A549 treated with dexamethasone at 1 μM for 4 hours (cell line): Measurements from ENCODE around the gene CCDC102A. TPM values are rescaled to one million over a fixed set of nuclear protein-coding genes. Genes with fewer than 3 reads are reported as not detected.

Source experiments
- total RNA-seq: library from RNA; stranded (reverse); fragments of 200-300 nt; extraction: Qiagen RNA extraction; gene quantifications from 5 replicates; pipeline ENCODE4 v1.2.3, GENCODE V29; 2022

CCDC102A gene
- 5.2 to 9.7 TPM (median 8.3 TPM) in 5 replicates for total RNA-seq

DNA sequence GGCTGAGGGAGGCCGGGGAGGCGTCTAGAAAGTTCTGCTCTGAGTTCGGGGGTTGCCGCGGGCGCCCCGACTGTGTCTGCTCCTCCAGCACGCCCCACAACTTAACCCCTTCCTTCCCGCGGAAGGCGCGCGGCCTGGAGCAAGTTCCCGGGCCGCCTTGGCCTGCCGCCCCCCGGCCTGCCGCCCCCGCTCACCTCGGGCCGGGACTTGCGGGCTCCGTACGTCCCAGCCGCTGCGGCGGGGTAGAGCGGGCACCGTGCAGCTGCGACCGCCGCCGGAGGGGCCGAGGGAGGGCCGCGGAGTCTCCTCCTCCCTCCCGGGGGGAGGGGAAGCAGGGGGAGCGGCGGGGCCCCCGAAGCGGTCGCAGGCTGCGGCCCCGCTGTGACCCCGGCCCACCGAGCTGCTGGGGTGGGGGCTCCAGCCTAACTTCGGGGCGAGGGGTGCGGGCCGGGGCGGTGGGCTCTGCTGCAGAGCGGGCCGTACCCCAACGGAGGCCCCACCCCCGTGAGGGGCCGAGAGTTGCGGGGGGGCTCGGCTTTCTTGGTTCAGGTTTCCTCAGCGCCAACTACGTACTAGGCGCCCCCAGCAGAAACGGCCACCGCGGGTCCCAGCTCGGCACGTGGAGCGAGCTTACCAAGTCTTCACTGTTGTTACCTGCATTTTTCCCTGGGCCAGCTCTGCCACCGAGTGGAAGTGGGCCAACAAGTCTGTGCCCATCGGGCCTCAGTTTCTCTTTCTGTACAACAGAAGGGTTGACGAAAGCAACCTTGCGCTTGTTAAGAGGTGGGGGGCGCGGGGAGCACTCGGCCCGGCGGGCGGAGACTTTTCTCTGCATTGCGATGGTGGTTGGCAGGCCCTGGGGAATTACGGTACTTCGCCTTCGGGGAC is at the start of gene CCDC102A:
TSS of gene CCDC102A (minus strand) at position 266 of the 888 bp plus-strand sequence. CDS start 7,394 bp downstream, outside the sequence.

DNA sequence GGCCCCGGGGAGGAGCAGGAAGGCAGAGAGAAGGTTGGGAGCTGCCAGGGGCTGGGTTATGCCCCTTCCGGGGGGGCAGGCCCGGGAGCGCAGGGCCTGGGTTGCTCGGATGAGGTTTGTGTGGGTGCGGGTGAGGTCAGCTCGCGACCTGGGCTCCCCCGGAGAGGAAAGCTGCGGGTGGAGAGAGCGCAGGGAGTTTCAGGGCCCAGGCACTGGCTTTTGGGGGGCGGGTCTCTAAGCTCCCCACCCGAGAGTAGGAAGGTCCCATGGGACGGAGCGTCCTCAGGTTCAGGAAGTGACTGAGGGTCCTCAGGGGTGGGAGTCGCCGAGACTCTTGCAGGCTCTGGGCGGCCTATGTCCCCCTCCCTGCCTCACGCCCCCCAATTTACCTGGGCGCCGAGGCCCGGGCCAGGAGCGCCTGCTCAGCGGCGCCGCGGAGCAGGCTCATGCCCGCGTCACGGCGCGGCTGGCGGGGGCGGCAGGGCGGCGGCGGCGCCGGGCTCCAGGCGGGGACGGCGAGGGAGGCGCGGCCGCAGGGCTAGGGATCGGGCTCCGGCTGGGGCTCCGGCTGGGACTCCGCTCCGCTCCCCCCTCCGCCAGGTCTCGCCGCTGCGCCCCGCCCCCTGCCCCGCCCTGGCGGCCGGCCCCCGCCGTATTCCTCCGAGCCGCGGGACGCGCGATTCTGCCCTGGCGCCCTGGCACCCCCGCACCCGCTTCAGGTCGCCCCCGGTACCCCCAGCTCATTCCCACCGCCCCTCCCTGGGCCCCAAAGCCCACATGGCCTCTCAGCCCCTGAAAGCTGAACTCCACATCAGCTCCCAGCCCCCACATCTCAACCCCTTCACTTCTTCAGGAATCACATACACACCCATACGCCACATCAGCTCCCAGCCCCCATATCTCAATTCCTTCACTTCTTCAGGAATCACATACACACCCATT is 50.2 kb downstream of the CCDC102A start, which contains the start of gene DOK4:
TSS of gene DOK4 (minus strand) at position 578 of the 942 bp plus-strand sequence. CDS start 6,986 bp downstream, outside the sequence.

GRCh38 chr16:57462209-57462977 is 74.0 kb downstream of the CCDC102A start, which contains the start of gene POLR2C:
POLR2C (plus strand) TSS chr16:57462679; CDS start chr16:57462725, 46 bp downstream.

Other genes starting within 250 kb of the CCDC102A start
- gene CCL22, start 177.8 kb downstream of the CCDC102A start, total RNA-seq: 0.05 to 0.06 TPM (median 0.05 TPM) in 4 of 5 replicates, not detected in the other
- 0.07 to 0.12 TPM (median 0.09 TPM) in 5 replicates for gene CX3CL1, start 164.1 kb downstream of the CCDC102A start, total RNA-seq
- not detected in 5 replicates for gene CCL17, start 131.8 kb downstream of the CCDC102A start, total RNA-seq
- gene CIAPIN1, start 89.2 kb downstream of the CCDC102A start, total RNA-seq: 63.2 to 90.0 TPM (median 67.1 TPM) in 5 replicates
- 37.7 to 52.7 TPM (median 51.3 TPM) in 5 replicates for gene COQ9, start 89.1 kb downstream of the CCDC102A start, total RNA-seq
- gene POLR2C, start 73.9 kb downstream of the CCDC102A start, total RNA-seq: 93.5 to 162 TPM (median 98.7 TPM) in 5 replicates
- 29.0 to 40.9 TPM (median 33.6 TPM) in 5 replicates for gene DOK4, start 50.1 kb downstream of the CCDC102A start, total RNA-seq
- 0.05 to 0.08 TPM (median 0.07 TPM) in 3 of 5 replicates, not detected in the others for gene ADGRG5, start 6.1 kb upstream of the CCDC102A start, total RNA-seq
- 130 to 241 TPM (median 206 TPM) in 5 replicates for gene ADGRG1, start 92.1 kb upstream of the CCDC102A start, total RNA-seq
- 0.43 to 0.71 TPM (median 0.62 TPM) in 5 replicates for gene ADGRG3, start 131.7 kb upstream of the CCDC102A start, total RNA-seq
- 0.04 to 0.06 TPM in 2 of 5 replicates, not detected in the others for gene DRC7, start 158.2 kb upstream of the CCDC102A start, total RNA-seq
- 14.2 to 17.7 TPM (median 16.1 TPM) in 5 replicates for gene KATNB1, start 199.2 kb upstream of the CCDC102A start, total RNA-seq